ENCODE measurements around the gene SGTB.

DNA sequence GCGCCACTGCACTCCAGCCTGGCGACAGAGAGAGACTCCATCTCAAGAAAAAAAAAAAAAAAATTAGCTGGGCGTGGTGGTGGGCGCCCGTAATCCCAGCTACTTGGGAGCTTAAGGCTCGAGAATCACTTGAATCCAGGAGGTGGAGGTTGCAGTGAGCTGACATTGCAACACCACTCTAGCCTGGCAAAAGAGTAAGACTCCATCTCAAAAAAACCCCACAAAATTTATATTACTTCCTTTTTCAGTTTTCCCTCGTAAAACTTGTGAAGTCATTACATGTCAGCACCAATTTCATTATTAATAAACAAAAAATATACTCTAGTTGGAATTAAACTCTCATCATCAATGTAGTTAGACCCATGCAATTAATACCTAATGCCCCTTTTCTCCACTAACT, 53.2 kb downstream of the SGTB start:
- TF ChIP-seq, protein P1, sequence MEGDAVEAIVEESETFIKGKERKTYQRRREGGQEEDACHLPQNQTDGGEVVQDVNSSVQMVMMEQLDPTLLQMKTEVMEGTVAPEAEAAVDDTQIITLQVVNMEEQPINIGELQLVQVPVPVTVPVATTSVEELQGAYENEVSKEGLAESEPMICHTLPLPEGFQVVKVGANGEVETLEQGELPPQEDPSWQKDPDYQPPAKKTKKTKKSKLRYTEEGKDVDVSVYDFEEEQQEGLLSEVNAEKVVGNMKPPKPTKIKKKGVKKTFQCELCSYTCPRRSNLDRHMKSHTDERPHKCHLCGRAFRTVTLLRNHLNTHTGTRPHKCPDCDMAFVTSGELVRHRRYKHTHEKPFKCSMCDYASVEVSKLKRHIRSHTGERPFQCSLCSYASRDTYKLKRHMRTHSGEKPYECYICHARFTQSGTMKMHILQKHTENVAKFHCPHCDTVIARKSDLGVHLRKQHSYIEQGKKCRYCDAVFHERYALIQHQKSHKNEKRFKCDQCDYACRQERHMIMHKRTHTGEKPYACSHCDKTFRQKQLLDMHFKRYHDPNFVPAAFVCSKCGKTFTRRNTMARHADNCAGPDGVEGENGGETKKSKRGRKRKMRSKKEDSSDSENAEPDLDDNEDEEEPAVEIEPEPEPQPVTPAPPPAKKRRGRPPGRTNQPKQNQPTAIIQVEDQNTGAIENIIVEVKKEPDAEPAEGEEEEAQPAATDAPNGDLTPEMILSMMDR (IDR thresholded peaks at IDR 0.05): no peak
- TF ChIP-seq POLR2AphosphoS5 (IDR thresholded peaks at IDR 0.05; ENCODE audit: low read depth, low read length): no peak
- TF ChIP-seq, protein P2, sequence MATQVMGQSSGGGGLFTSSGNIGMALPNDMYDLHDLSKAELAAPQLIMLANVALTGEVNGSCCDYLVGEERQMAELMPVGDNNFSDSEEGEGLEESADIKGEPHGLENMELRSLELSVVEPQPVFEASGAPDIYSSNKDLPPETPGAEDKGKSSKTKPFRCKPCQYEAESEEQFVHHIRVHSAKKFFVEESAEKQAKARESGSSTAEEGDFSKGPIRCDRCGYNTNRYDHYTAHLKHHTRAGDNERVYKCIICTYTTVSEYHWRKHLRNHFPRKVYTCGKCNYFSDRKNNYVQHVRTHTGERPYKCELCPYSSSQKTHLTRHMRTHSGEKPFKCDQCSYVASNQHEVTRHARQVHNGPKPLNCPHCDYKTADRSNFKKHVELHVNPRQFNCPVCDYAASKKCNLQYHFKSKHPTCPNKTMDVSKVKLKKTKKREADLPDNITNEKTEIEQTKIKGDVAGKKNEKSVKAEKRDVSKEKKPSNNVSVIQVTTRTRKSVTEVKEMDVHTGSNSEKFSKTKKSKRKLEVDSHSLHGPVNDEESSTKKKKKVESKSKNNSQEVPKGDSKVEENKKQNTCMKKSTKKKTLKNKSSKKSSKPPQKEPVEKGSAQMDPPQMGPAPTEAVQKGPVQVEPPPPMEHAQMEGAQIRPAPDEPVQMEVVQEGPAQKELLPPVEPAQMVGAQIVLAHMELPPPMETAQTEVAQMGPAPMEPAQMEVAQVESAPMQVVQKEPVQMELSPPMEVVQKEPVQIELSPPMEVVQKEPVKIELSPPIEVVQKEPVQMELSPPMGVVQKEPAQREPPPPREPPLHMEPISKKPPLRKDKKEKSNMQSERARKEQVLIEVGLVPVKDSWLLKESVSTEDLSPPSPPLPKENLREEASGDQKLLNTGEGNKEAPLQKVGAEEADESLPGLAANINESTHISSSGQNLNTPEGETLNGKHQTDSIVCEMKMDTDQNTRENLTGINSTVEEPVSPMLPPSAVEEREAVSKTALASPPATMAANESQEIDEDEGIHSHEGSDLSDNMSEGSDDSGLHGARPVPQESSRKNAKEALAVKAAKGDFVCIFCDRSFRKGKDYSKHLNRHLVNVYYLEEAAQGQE (IDR thresholded peaks at IDR 0.05; ENCODE audit: insufficient read depth in 1 of 2, low read depth in 2 of 2, low read length in 1 of 2): no peak
- no peak for TF ChIP-seq TCF7L2 (IDR thresholded peaks at IDR 0.05; ENCODE audit: low read depth, low read length)
- TF ChIP-seq SIN3A (IDR thresholded peaks at IDR 0.05; ENCODE audit: borderline replicate concordance, insufficient read depth, low read depth, low read length): no peak
